PC-3 (cell line): ENCODE results near the gene SPSB4.

Experiments
- CTCF ChIP-seq: fragments of 300-600 bp; sonication (generic); conservative IDR thresholded peaks from 2 replicates; pipeline ENCODE4 v1.5.1; 2017; ENCODE audit warnings: antibody characterized with exemption, low read depth, mild to moderate bottlenecking, low read length
- EZH2 ChIP-seq: fragments of 300-600 bp; sonication (generic); IDR thresholded peaks from one replicate; pipeline ENCODE4 v1.6.1; 2017; ENCODE audit warnings: antibody characterized with exemption, mild to moderate bottlenecking, low read length; ENCODE audit not compliant: unreplicated experiment

- TF ChIP-seq CTCF (no peak), EZH2 (no peak)
These were observed 36.6 kb downstream of the SPSB4 start for GRCh38 chr3:141087778-141088130.
